Tibial nerve (tissue), 4 donors: ENCODE data around the gene KCNMA1. TPM values are rescaled to one million over a fixed set of nuclear protein-coding genes. Genes with fewer than 3 reads are reported as not detected.
A peak's percentile ranks its signal among the peaks of the same experiment; 100 is the strongest.

ENCODE experiments used
- DNase-seq, 2 donors: peaks; one replicate each; pipeline ENCODE4 v3.0.0-alpha.2; 2019; ENCODE audit warnings: low spot score in 2 of 2
- H3K27ac ChIP-seq, 4 donors: fragments of 200-600 bp; sonication (generic) in 3 of 4; one replicate each; pipeline ENCODE4 v1.5.1; 2017 to 2019; ENCODE audit warnings: mild to moderate bottlenecking in 1 of 4
- H3K27me3 ChIP-seq, 2 donors: fragments of 200-600 bp; sonication (generic) in 1 of 2; one replicate each; pipeline versions ENCODE4 v1.5.1 to v1.6.0; 2017 to 2019
- H3K36me3 ChIP-seq, 3 donors: fragments of 200-600 bp; sonication (generic); one replicate each; pipeline ENCODE4 v1.5.1; 2018 to 2019
- H3K4me1 ChIP-seq, 4 donors: fragments of 200-600 bp; sonication (generic) in 3 of 4; one replicate each; pipeline ENCODE4 v1.5.1; 2017 to 2019
- H3K4me3 ChIP-seq, 4 donors: fragments of 200-600 bp; sonication (generic) in 3 of 4; one replicate each; pipeline ENCODE4 v1.5.1; 2017 to 2019; ENCODE audit warnings: mild to moderate bottlenecking in 1 of 4, moderate library complexity in 1 of 4
- H3K9me3 ChIP-seq, 4 donors: fragments of 200-600 bp; sonication (generic) in 3 of 4; one replicate each; pipeline ENCODE4 v1.5.1; 2017 to 2019
- CTCF ChIP-seq, 5 experiments: fragments of 200-600 bp in 3 of 5; fragments of 450-650 bp in 2 of 5; sonication (generic) in 3 of 5; IDR thresholded peaks; one replicate each; pipeline ENCODE4 v1.5.1; 2016 to 2019; ENCODE audit warnings: antibody characterized with exemption in 5 of 5, mild to moderate bottlenecking in 3 of 5, moderate library complexity in 2 of 5
- EP300 ChIP-seq, 2 donors: sonication (generic); formaldehyde crosslinking; IDR thresholded peaks; one replicate each; pipeline ENCODE4 v1.6.1; 2017; ENCODE audit warnings: antibody characterized with exemption in 2 of 2, mild to moderate bottlenecking in 1 of 2
- POLR2A ChIP-seq, 2 donors: fragments of 450-650 bp; IDR thresholded peaks; one replicate each; pipeline ENCODE4 v1.6.1; 2017; ENCODE audit warnings: antibody characterized with exemption in 2 of 2, mild to moderate bottlenecking in 2 of 2, moderate library complexity in 2 of 2
- WGBS, 2 donors: methylation state at CpG; one replicate each; pipeline ENCODE4 v1.1.5; 2018; 5-methylcytosine and 5-hydroxymethylcytosine counted together
- total RNA-seq, 4 donors: library from RNA; depleted of rRNA; stranded (reverse); fragments of >200 nt; gene quantifications; one replicate each; pipeline ENCODE4 v1.1.0, GENCODE V29; 2016

Gene KCNMA1
- total RNA-seq, 4 donors from 2014 or later: 10.2 to 19.9 (median 13.7) TPM

GRCh38 chr10:77245953-77246352 lies 391.7 kb downstream of the KCNMA1 start:
- DNase-seq: peak in 1 of 2 donors; percentile 58
- Histone ChIP-seq H3K4me3 (no peak overlapping the region), H3K36me3 (no peaks in the 10 kb centered on the region), H3K27me3 (no peaks in the 10 kb centered on the region), H3K27ac (peak overlapping the region in 1 of 4 donors; percentile 3), H3K4me1 (peaks cover 0 to 62% (median 11%) of the 10 kb centered on the region in 4 donors), H3K9me3 (no peaks in the 10 kb centered on the region)
- WGBS, 2 donors: 84 to 95% methylated on average over 1 of the region's 1 CpG
- TF ChIP-seq POLR2A (IDR thresholded peaks at IDR 0.05) (no peak), CTCF (IDR thresholded peaks at IDR 0.05) (no peak), EP300 (IDR thresholded peaks at IDR 0.05) (peak in 1 of 2 donors; percentile 61)

GRCh38 chr10:77244746-77245145 lies 392.9 kb downstream of the KCNMA1 start:
- Histone ChIP-seq H3K4me1 (peaks cover 0 to 69% (median 11%) of the 10 kb centered on the region in 4 donors), H3K36me3 (no peaks in the 10 kb centered on the region), H3K27me3 (no peaks in the 10 kb centered on the region), H3K4me3 (no peak overlapping the region), H3K9me3 (no peaks in the 10 kb centered on the region), H3K27ac (no peak overlapping the region)
- TF ChIP-seq EP300 (IDR thresholded peaks at IDR 0.05) (no peak), POLR2A (IDR thresholded peaks at IDR 0.05) (no peak), CTCF (IDR thresholded peaks at IDR 0.05) (no peak)
- WGBS, 2 donors: 46 to 49% methylated on average over 2 of the region's 2 CpGs
- no peak for DNase-seq

GRCh38 chr10:77244286-77244685 lies 393.3 kb downstream of the KCNMA1 start:
- Histone ChIP-seq H3K9me3 (no peaks in the 10 kb centered on the region), H3K27me3 (no peaks in the 10 kb centered on the region), H3K36me3 (no peaks in the 10 kb centered on the region), H3K4me3 (no peak overlapping the region), H3K27ac (peak overlapping the region in 1 of 4 donors; percentile 31), H3K4me1 (peaks cover 0 to 70% (median 11%) of the 10 kb centered on the region in 4 donors)
- 86 to 89% methylated on average over 2 of the region's 2 CpGs for WGBS, 2 donors
- no peak for DNase-seq
- TF ChIP-seq POLR2A (IDR thresholded peaks at IDR 0.05) (no peak), EP300 (IDR thresholded peaks at IDR 0.05) (no peak), CTCF (IDR thresholded peaks at IDR 0.05) (no peak)

GRCh38 chr10:77241350-77241725 lies 396.3 kb downstream of the KCNMA1 start:
- 55 to 61% methylated on average over 3 of the region's 3 CpGs for WGBS, 2 donors
- DNase-seq: no peak
- H3K4me1 ChIP-seq: peaks cover 0 to 46% (median 3%) of the 10 kb centered on the region in 4 donors
- H3K27ac ChIP-seq: no peak overlapping the region
- TF ChIP-seq CTCF (IDR thresholded peaks at IDR 0.05) (no peak), EP300 (IDR thresholded peaks at IDR 0.05) (no peak), POLR2A (IDR thresholded peaks at IDR 0.05) (no peak)
- H3K27me3 ChIP-seq: no peaks in the 10 kb centered on the region
- no peaks in the 10 kb centered on the region for H3K36me3 ChIP-seq
- H3K9me3 ChIP-seq: no peaks in the 10 kb centered on the region
- no peak overlapping the region for H3K4me3 ChIP-seq

GRCh38 chr10:77240706-77241349 lies 396.8 kb downstream of the KCNMA1 start:
- Histone ChIP-seq H3K4me3 (no peak overlapping the region), H3K27me3 (no peaks in the 10 kb centered on the region), H3K27ac (no peak overlapping the region), H3K4me1 (peaks cover 0 to 41% (median 3%) of the 10 kb centered on the region in 4 donors), H3K36me3 (no peaks in the 10 kb centered on the region), H3K9me3 (no peaks in the 10 kb centered on the region)
- DNase-seq: no peak
- TF ChIP-seq CTCF (IDR thresholded peaks at IDR 0.05): no peak
- no peak for TF ChIP-seq POLR2A (IDR thresholded peaks at IDR 0.05)
- TF ChIP-seq EP300 (IDR thresholded peaks at IDR 0.05): no peak
- 69 to 70% methylated on average over 4 of the region's 4 CpGs for WGBS, 2 donors
